GM18858 (cell line): ENCODE results near the gene KIAA1958.
"Not testable (repeated sequence)": the region's sequence is repeated elsewhere in the genome, so short reads cannot be mapped to it uniquely, and the experiment has no call there.

Source experiments
- ATAC-seq: cut with Tn5 transposase; IDR thresholded peaks from one replicate; pipeline ENCODE4 v1.9.1; 2021; ENCODE audit not compliant: unreplicated experiment

The KIAA1958 gene

GRCh38 chr9:112489876-112490666 is 3.4 kb downstream of the KIAA1958 start:
- ATAC-seq, result no peak

DNA sequence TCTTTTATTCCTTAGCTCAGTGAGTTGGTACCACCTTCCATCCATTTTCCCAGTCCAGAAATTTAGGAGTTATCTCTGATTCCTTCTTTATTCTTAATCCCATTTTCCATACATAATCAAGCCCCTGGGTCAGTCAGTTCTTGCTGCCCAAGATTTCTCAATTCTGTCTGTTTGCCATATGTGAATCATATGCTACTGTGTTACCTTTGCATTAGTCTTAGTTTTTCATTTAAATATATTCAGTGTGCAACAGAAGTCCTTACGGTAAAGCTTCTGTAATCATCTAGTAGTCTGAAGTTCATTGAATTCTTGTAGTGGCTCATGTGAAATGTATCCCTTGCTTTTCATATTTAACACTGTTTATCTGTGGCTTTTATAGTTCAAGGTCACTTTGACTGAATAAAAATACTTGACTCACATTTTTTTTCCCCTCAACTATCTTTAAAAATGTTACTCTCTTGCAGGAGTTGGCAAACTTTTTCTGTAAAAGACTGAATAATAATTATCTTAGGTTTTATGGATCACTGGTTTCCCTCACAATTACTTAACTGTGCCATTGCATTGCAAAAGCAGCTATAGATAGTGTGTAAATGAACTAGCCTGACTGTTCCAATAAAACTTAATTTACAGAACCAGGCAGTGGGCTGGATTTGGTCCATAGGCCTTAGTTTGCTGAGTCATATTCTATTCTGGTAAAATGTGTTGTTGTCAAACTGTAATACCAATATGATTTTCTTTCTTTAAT is 6.9 kb downstream of the KIAA1958 start:
- ATAC-seq, result no peak

GRCh38 chr9:112494153-112494552 is 7.5 kb downstream of the KIAA1958 start:
- ATAC-seq, result no peak

DNA sequence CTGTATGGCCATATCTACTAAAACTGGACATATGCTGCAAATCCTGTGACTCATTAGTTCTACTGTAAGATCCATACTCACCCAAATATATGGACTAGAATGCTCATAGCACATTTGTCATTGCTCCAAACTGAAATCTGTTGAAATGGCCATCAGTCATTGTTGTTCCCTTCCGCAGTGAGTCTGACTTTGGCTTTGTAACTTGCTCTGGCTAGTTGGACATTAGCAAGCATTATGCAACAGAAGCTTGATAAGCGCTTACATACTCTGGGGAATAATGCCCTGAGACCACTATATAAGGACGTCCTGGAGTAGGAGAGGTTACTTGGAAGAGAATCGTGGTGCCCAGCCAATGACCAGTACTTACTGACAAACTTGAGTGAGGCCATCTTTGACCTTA is 9.0 kb downstream of the KIAA1958 start:
- no peak for ATAC-seq

GRCh38 chr9:112496074-112496722 is 9.6 kb downstream of the KIAA1958 start:
- ATAC-seq, result no peak

DNA sequence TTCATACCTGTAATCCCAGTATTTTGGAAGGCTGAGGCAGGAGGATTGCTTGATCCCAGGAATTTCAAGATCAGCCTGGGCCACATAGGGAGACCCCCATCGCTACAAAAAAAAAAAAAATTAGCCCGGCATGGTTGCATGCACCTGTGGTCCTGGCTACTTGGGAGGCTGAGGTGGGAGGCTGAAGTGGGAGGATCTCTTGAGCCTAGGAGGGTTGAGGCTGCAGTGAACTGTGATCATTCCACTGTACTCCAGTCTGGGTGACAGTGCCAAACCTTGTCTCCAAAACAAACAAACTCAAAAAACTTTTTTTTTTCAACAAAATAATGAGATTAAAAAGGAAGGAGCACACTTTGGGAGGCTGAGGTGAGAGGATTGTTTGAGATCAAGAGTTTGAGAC is 14.2 kb downstream of the KIAA1958 start:
- ATAC-seq, result no peak

DNA sequence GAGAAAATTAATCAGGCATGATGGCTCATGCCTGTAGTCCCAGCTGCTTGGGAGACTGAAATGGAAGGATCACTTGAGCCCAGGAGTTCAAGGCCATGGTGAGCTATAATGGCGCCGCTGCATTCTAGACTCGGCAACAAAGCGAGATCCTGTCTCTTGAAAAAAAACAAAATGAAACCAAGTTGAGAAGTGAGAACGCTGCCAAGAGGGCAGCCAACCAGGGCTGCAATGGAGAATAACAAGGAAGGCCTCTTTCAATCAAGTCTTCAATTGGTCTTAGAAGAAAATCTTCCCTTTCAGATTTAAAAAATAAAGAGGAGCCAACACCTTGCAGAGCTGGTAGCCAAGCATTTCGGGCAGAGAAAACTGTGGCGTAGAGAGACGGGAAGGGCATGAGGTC is 14.7 kb downstream of the KIAA1958 start:
- ATAC-seq, result no peak

GRCh38 chr9:112502175-112502946 is 15.7 kb downstream of the KIAA1958 start:
- ATAC-seq, result no peak

GRCh38 chr9:112503170-112503569 is 16.5 kb downstream of the KIAA1958 start:
- ATAC-seq, result no peak

- no peak for ATAC-seq
Measured at GRCh38 chr9:112505086-112505485, 18.5 kb downstream of the KIAA1958 start.

GRCh38 chr9:112505607-112506006 is 19.0 kb downstream of the KIAA1958 start:
- ATAC-seq, result no peak

DNA sequence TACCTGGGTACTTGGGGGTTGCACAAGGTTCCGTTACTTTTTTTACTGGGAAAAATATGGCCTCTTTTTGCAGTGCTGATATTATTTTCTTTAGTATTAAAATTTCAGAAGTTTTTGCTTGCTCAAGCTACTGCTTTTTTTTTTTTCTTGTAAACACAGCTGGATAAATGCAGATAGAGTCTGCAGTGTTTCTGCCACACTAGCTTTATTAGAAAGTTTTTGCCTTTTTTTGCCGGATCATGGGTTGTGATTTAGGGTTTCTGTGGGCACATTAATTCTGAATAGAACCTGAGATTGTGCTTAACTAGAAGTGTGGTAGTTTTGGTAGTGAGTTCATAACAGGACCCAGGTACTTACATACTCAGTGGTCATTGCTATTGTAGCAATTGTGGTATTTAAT is 19.9 kb downstream of the KIAA1958 start:
- ATAC-seq, result no peak

DNA sequence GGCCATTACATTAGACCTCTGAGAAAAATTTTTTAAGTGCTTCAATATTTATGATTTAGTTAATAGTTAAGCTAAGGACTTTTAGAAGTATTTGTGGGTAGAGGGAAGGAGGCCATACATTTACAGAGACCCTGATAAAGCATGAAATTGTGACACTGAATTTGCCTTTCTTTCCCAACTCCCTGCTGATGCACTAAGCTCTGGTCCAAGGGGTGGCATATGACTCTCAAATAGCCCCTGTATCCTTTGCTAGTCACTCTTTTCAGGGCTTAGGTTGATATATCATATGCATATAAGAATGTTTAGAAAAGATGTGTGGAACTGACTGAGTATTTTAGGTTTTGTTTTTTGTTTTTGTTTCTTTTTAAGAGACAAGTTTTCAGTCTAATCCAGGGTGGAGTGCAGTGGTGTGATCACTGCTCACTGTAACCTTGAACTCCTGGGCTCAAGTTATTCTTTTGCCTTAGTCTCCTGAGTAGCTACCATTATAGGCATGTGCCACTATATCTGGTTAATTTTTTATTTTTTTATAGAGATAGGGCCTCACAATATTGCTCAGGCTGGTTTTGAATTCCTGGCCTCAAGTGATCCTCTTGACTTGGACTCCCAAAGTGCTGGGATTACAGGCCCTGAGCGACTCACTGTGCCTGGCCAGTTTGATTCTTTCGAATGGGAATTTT is 20.5 kb downstream of the KIAA1958 start:
- no peak for ATAC-seq

- ATAC-seq, result no peak
Measured at GRCh38 chr9:112508377-112508776, 21.8 kb downstream of the KIAA1958 start.

DNA sequence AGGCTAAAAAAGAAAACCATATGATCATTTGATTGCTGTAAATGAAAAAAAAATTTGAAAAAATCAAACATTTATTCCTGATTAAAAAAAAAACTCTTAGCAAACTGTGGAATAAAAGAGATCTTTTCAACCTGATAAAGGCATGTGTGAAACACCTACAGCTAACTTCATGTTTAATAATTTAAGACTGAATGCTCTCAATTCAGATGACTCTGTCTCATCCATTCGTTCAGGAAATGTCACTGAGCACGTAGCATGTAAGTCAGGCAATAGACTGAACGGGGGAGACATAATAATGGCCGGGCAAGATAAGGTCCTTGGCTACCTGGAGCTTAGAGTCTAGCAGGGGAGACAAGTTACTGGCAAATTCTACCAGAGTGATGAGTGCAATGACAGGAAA is 25.8 kb downstream of the KIAA1958 start:
- not testable (repeated sequence) for ATAC-seq

GRCh38 chr9:112516769-112517168 is 30.1 kb downstream of the KIAA1958 start:
- no peak for ATAC-seq

DNA sequence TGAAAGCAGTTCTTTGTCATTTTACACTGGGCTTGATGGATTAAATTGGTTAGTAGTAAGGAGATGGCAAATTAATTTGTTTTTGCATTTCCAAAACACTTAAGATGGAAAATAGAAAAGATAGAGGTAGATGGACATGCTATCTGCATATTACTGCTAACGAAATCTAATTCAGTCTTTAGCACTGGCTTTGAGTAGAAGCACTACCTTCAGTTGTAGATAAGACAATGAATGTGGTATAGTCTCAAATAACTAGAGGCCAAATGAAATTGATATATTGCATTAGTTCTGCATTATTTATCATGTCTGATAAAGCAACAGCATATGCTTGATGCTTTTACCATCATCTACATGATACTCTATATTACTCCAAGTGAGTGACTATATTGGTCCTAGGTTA is 33.4 kb downstream of the KIAA1958 start:
- no peak for ATAC-seq

GRCh38 chr9:112520656-112521055 is 34.0 kb downstream of the KIAA1958 start:
- ATAC-seq, result no peak

DNA sequence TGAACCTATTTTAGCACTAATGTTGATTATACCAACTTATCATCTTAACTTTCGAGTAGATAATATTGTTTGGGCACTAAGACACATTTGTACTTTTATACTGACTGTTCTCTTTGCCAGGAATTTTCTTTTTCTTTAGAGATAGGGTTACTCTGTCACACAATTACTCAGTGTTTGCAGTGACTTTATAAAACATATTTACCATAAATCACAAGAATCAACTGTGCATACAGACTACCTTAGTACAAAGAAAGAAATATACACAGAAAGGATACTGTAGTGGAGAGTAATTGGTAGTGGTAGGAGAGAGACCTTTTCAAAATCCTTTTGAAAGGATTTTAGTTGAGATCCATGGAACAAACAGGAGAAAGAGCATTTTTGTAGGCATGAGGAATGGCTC is 40.3 kb downstream of the KIAA1958 start:
- ATAC-seq, result no peak

DNA sequence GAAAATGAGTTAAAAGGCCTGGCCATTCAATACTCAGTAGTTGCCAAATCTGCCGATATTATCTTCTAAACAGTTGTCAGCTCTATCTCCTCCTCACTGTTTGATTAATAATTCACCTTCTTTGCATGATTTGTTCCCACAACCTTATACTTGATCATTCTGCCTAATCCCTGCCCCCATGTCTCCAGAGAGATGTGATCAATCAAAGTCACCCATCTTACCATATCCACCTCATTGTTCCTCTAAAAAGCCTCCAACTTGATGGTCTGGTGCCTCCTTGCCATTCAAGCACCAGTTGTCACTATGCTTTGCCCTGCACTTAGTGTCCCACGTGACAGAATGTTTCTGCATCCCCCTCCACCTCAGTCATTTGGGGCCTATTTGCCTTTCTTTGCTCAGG is 41.3 kb downstream of the KIAA1958 start:
- ATAC-seq, result no peak

GRCh38 chr9:112529316-112529715 is 42.7 kb downstream of the KIAA1958 start:
- ATAC-seq, result no peak
